Endothelial cell of umbilical vein (primary cell): ENCODE data around the gene KMT5B. TPM values are rescaled to one million over a fixed set of nuclear protein-coding genes. Genes with fewer than 3 reads are reported as not detected.

Experiments
- BruUV-seq: library from RNA; stranded (reverse); fragments of 400-500 nt; replicated peaks from 2 replicates; lab custom pipeline; 2021; lab: Mats Ljungman, UMichigan
- CTCF ChIA-PET: fragments of 300-600, 350-600 bp; sonication (Branson Sonifier 250); formaldehyde crosslinking; loops from one replicate; lab custom pipeline; 2021; ENCODE audit warnings: antibody characterized with exemption, inconsistent platforms; lab: Charles Lee
- POLR2A ChIA-PET: fragments of 300-600, 350-600 bp; sonication (Branson Sonifier 250); formaldehyde crosslinking; loops from one replicate; lab custom pipeline; 2021; ENCODE audit warnings: antibody characterized with exemption, inconsistent platforms; lab: Charles Lee
- DNase-seq: peaks from one replicate; pipeline ENCODE4 v3.0.0-alpha.2; 2011; ENCODE audit warnings: low read depth, low spot score
- FAIRE-seq: peaks from 2 replicates; lab custom pipeline; 2011; peaks lifted over from hg19 to GRCh38; lab: Jason Lieb, UNC
- H2AFZ ChIP-seq: 2 replicates; pipeline ENCODE4 v1.6.0; 2012; ENCODE audit warnings: low read depth, low read length, control low read depth, inconsistent platforms
- H3K27ac ChIP-seq: 2 replicates; pipeline ENCODE4 v1.5.1; 2011; ENCODE audit warnings: low read depth, mild to moderate bottlenecking, control low read depth, low read length, moderate library complexity; ENCODE audit not compliant: insufficient read depth
- H3K27me3 ChIP-seq, 2 experiments: 2 replicates each; pipeline versions ENCODE4 v1.6.0 to v1.6.1; 2011; ENCODE audit warnings: low read length in 2 of 2, mixed read lengths in 1 of 2; ENCODE audit not compliant: control insufficient read depth in 2 of 2, insufficient read depth in 2 of 2
- H3K36me3 ChIP-seq, 2 experiments: 2 replicates in 1 of 2; 3 replicates in 1 of 2; pipeline ENCODE4 v1.5.1; 2011; ENCODE audit warnings: low read length in 2 of 2, mild to moderate bottlenecking in 1 of 2, moderate library complexity in 1 of 2; ENCODE audit not compliant: control insufficient read depth in 2 of 2, insufficient read depth in 2 of 2; ENCODE audit errors: extremely low read depth in 1 of 2
- H3K4me1 ChIP-seq: 3 replicates; pipeline ENCODE4 v1.5.1; 2011; ENCODE audit warnings: mild to moderate bottlenecking, low read length; ENCODE audit not compliant: control insufficient read depth, insufficient read depth; ENCODE audit errors: extremely low read depth
- H3K4me2 ChIP-seq: 2 replicates; pipeline ENCODE4 v1.6.1; 2011; ENCODE audit warnings: low read length, control low read depth, mixed read lengths; ENCODE audit not compliant: insufficient read depth
- H3K4me3 ChIP-seq, 3 experiments: fragments of 200-600 bp in 1 of 3; sonication (generic), shearing (Covaris generic) in 1 of 3; replicated peaks in 1 of 3; 2 replicates each; pipeline ENCODE4 v1.5.1; 2011 to 2016; ENCODE audit warnings: control low read depth in 3 of 3, low read length in 3 of 3, mild to moderate bottlenecking in 2 of 3, inconsistent platforms in 1 of 3, low read depth in 1 of 3, moderate library complexity in 1 of 3; ENCODE audit not compliant: insufficient read depth in 1 of 3
- H3K79me2 ChIP-seq: 2 replicates; pipeline ENCODE4 v1.6.0; 2012; ENCODE audit warnings: low read length, inconsistent platforms; ENCODE audit not compliant: control insufficient read depth, insufficient read depth
- H3K9ac ChIP-seq: replicated peaks from 2 replicates; pipeline ENCODE3; 2011; ENCODE audit warnings: low read length, control low read depth; ENCODE audit not compliant: insufficient read depth; ENCODE audit errors: extremely low read depth
- H3K9me1 ChIP-seq: replicated peaks from 3 replicates; pipeline ENCODE4 v1.6.0; 2011; ENCODE audit warnings: mild to moderate bottlenecking, low read length; ENCODE audit not compliant: control insufficient read depth, insufficient read depth; ENCODE audit errors: extremely low read depth
- H3K9me3 ChIP-seq: replicated peaks from 2 replicates; pipeline ENCODE4 v1.5.1; 2012; ENCODE audit warnings: low read length, inconsistent platforms; ENCODE audit not compliant: control insufficient read depth, insufficient read depth
- H4K20me1 ChIP-seq: replicated peaks from 2 replicates; pipeline ENCODE3; 2011; ENCODE audit warnings: mild to moderate bottlenecking, low read length; ENCODE audit not compliant: control insufficient read depth, insufficient read depth; ENCODE audit errors: extremely low read depth
- EZH2 ChIP-seq: IDR thresholded peaks from 2 replicates; pipeline ENCODE4 v1.6.1; 2012; ENCODE audit warnings: borderline replicate concordance, low read depth, mild to moderate bottlenecking, moderate library complexity, low read length, inconsistent platforms; ENCODE audit not compliant: severe bottlenecking
- FOS ChIP-seq: IDR thresholded peaks from 2 replicates; pipeline ENCODE4 v1.6.1; 2011; ENCODE audit warnings: mild to moderate bottlenecking, low read length, moderate library complexity, borderline replicate concordance; ENCODE audit not compliant: insufficient read depth
- GATA2 ChIP-seq: IDR thresholded peaks from 2 replicates; pipeline ENCODE4 v1.7.0; 2011; ENCODE audit warnings: low read depth, mild to moderate bottlenecking, moderate library complexity, mixed read lengths, low read length; ENCODE audit not compliant: insufficient read length, insufficient read depth
- JUN ChIP-seq: IDR thresholded peaks from 2 replicates; pipeline ENCODE4 v1.6.1; 2011; ENCODE audit warnings: borderline replicate concordance, low read depth; ENCODE audit not compliant: insufficient read length, insufficient read depth
- MYC ChIP-seq: IDR thresholded peaks from one replicate; pipeline ENCODE4 v1.6.1; 2011; ENCODE audit warnings: mild to moderate bottlenecking, low read depth, low read length
- POLR2A ChIP-seq: IDR thresholded peaks from 2 replicates; pipeline ENCODE4 v1.6.1; 2012; ENCODE audit warnings: low read depth, mild to moderate bottlenecking, control low read depth, low read length
- POLR2AphosphoS5 ChIP-seq: IDR thresholded peaks from 2 replicates; pipeline ENCODE4 v1.6.1; 2012; ENCODE audit warnings: low read depth, mild to moderate bottlenecking, control low read depth, low read length, moderate library complexity; ENCODE audit not compliant: insufficient read depth
- dilution Hi-C: fragments of 300-500 bp; cut with MboI; formaldehyde crosslinking; loops from one replicate; pipeline ENCODE4 v1.15.0; 2019; ENCODE audit warnings: low sequenced_read_pairs; ENCODE audit not compliant: extremely low pct_ligation_motif_present
- intact Hi-C: fragments of 100-400 bp; cut with micrococcal nuclease; formaldehyde crosslinking; loops from one replicate; pipeline ENCODE4 v1.10.0; 2022
- polyA plus RNA-seq, 4 experiments: library from polyadenylated mRNA; depleted of rRNA in 3 of 4; stranded (reverse) in 3 of 4; unstranded in 1 of 4; fragments of >200 nt; gene quantifications; 2 replicates each; pipeline versions ENCODE4 v1.2.1 to v1.2.3, GENCODE V29; 2011 to 2012; ENCODE audit warnings: missing spikeins in 1 of 4
- total RNA-seq: library from RNA; stranded (reverse); gene quantifications from 2 replicates; pipeline ENCODE4 v1.2.3, GENCODE V29; 2021
- TF ChIP-seq, protein P1 (sequence below), 2 donors: IDR thresholded peaks; 1 replicate in 1 of 2; 2 replicates in 1 of 2; pipeline ENCODE4 v1.5.1; 2011; ENCODE audit warnings: low read length in 2 of 2, mild to moderate bottlenecking in 2 of 2, moderate library complexity in 2 of 2, control low read depth in 1 of 2, inconsistent platforms in 1 of 2, low read depth in 1 of 2; ENCODE audit not compliant: insufficient read depth in 1 of 2; ENCODE audit errors: extremely low read depth in 1 of 2
- TF ChIP-seq, protein P2 (sequence below): IDR thresholded peaks from 2 replicates; pipeline ENCODE4 v1.6.1; 2011; ENCODE audit not compliant: insufficient read depth, insufficient read length

The KMT5B gene
- total and polyA plus RNA-seq, 2 donors (not counting 3 experiments of a cell fraction or from before 2014, with no cell fraction given), result 10.1 to 36.3 TPM

DNA sequence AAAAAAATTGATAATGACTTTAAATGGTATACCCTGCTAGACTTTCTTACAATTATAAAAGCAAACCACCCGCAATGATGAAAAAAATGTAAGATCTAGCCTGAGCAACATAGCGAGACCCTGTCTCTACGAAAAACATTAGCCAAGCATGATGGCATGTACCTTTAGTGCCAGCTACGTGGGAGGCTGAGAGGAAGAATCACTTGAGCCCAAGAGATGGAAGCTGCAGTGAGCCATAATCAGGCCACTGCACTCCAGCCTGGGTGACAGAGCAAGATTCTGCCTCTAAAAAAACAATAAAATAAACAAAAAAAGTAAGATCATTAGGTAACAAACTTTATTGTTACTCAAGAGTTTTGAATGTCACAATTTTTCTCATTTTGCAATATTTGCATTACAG, 39.2 kb downstream of the KMT5B start:
- no peak overlapping the region for H3K27ac ChIP-seq
- H3K4me1 ChIP-seq, result no peaks in the 10 kb centered on the region
- no peak overlapping the region for H2AFZ ChIP-seq
- no peaks in the 10 kb centered on the region for H3K79me2 ChIP-seq
- dilution Hi-C loops, result no loop called here
- no peak overlapping the region for H3K4me3 ChIP-seq
- no peaks in the 10 kb centered on the region for H4K20me1 ChIP-seq
- no peaks in the 10 kb centered on the region for H3K9me1 ChIP-seq
- no peak overlapping the region for H3K9ac ChIP-seq
- FAIRE-seq (no peak), DNase-seq (no peak)
- CTCF ChIA-PET, result no interaction called here
- TF ChIP-seq MYC (no peak), POLR2A (no peak), GATA2 (no peak)
- TF ChIP-seq, protein P1, sequence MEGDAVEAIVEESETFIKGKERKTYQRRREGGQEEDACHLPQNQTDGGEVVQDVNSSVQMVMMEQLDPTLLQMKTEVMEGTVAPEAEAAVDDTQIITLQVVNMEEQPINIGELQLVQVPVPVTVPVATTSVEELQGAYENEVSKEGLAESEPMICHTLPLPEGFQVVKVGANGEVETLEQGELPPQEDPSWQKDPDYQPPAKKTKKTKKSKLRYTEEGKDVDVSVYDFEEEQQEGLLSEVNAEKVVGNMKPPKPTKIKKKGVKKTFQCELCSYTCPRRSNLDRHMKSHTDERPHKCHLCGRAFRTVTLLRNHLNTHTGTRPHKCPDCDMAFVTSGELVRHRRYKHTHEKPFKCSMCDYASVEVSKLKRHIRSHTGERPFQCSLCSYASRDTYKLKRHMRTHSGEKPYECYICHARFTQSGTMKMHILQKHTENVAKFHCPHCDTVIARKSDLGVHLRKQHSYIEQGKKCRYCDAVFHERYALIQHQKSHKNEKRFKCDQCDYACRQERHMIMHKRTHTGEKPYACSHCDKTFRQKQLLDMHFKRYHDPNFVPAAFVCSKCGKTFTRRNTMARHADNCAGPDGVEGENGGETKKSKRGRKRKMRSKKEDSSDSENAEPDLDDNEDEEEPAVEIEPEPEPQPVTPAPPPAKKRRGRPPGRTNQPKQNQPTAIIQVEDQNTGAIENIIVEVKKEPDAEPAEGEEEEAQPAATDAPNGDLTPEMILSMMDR (IDR thresholded peaks at IDR 0.05; ENCODE audit: extremely low read depth in 1 of 2, insufficient read depth in 1 of 2, low read depth in 1 of 2, low read length in 2 of 2), result no peak
- no TSS peak for BruUV-seq
- POLR2A ChIA-PET, result no interaction called here
- peaks cover 23 to 29% of the 10 kb centered on the region in 2 experiments for H3K36me3 ChIP-seq
- H3K9me3 ChIP-seq, result no peaks in the 10 kb centered on the region
- no peaks in the 10 kb centered on the region for H3K27me3 ChIP-seq
- intact Hi-C loops, result no loop called here
- H3K4me2 ChIP-seq, result no peak overlapping the region

DNA sequence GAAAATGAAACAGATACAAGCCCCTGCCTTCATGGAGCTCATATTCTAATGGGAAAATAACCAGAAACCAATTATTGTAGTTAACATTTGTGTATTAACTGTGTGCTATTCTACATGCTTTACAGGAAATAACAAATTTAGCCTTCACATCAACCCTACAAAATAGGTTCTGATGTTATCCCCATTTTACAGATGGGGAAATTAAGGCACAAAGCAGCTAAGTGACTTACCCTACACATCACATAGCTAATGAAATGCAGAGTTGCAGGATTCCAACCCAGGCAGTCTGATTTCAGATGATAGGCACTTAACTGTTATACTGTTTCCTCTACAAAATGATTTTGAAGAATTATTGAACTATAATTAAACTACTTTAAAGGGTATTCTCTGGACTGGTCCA, 43.7 kb downstream of the KMT5B start:
- H3K4me3 ChIP-seq, result no peak overlapping the region
- dilution Hi-C loops, result no loop called here
- H3K9me1 ChIP-seq, result no peaks in the 10 kb centered on the region
- no peak overlapping the region for H3K4me2 ChIP-seq
- POLR2A ChIA-PET, result no interaction called here
- no peak overlapping the region for H2AFZ ChIP-seq
- H3K27me3 ChIP-seq, result no peaks in the 10 kb centered on the region
- FAIRE-seq (no peak), DNase-seq (no peak)
- no peak for TF ChIP-seq EZH2
- TF ChIP-seq, protein P2, sequence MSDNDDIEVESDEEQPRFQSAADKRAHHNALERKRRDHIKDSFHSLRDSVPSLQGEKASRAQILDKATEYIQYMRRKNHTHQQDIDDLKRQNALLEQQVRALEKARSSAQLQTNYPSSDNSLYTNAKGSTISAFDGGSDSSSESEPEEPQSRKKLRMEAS, result no peak
- TF ChIP-seq POLR2AphosphoS5, result no peak
- TF ChIP-seq FOS, result no peak
- no peak for TF ChIP-seq GATA2
- no peak for TF ChIP-seq JUN
- TF ChIP-seq, protein P1 (IDR thresholded peaks at IDR 0.05; ENCODE audit: extremely low read depth in 1 of 2, insufficient read depth in 1 of 2, low read depth in 1 of 2, low read length in 2 of 2), result no peak
- no peak for TF ChIP-seq POLR2A
- no peak for TF ChIP-seq MYC
- H3K4me1 ChIP-seq, result no peaks in the 10 kb centered on the region
- intact Hi-C loops, result no loop called here
- H3K79me2 ChIP-seq, result no peaks in the 10 kb centered on the region
- no peak overlapping the region for H3K9ac ChIP-seq
- peaks cover 33 to 39% of the 10 kb centered on the region in 2 experiments for H3K36me3 ChIP-seq
- no TSS peak for BruUV-seq
- H3K27ac ChIP-seq, result no peak overlapping the region
- H3K9me3 ChIP-seq, result no peaks in the 10 kb centered on the region
- CTCF ChIA-PET, result interaction anchor here (0.8 kb wide), 1 partner anchor 15 kb away, joined by 3 read pairs; no protein-coding TSS in a partner anchor
- no peaks in the 10 kb centered on the region for H4K20me1 ChIP-seq
